Smooth muscle cell (in vitro differentiated cells): ENCODE data around the gene ATAT1. TPM values are rescaled to one million over a fixed set of nuclear protein-coding genes. Genes with fewer than 3 reads are reported as not detected.

Source experiments
- DNase-seq: peaks from one replicate; lab custom pipeline; 2025; ENCODE audit not compliant: unreplicated experiment; lab: John Stamatoyannopoulos, UW
- H2AFZ ChIP-seq: fragments of 200-600 bp; sonication (generic); 2 replicates; pipeline ENCODE4 v1.6.0; 2016; ENCODE audit warnings: antibody characterized with exemption, low read depth, mild to moderate bottlenecking
- H3F3A ChIP-seq: fragments of 200-600 bp; sonication (generic); 2 replicates; pipeline ENCODE4 v1.6.0; 2017; ENCODE audit warnings: antibody characterized with exemption, low read depth
- H3K27ac ChIP-seq: fragments of 200-600 bp; sonication (generic); 2 replicates; pipeline ENCODE4 v1.5.1; 2016; ENCODE audit warnings: low read depth, mild to moderate bottlenecking
- H3K27me3 ChIP-seq: fragments of 200-600 bp; sonication (generic); 2 replicates; pipeline ENCODE4 v1.6.1; 2016; ENCODE audit warnings: low read depth, mild to moderate bottlenecking
- H3K36me3 ChIP-seq: fragments of 200-600 bp; sonication (generic); 2 replicates; pipeline ENCODE4 v1.5.1; 2016; ENCODE audit warnings: low read depth
- H3K4me1 ChIP-seq: fragments of 200-600 bp; sonication (generic); 2 replicates; pipeline ENCODE4 v1.5.1; 2016; ENCODE audit warnings: low read depth
- H3K4me2 ChIP-seq: fragments of 200-600 bp; sonication (generic); 2 replicates; pipeline ENCODE4 v1.6.0; 2016; ENCODE audit warnings: mild to moderate bottlenecking
- H3K4me3 ChIP-seq: fragments of 200-600 bp; sonication (generic); 2 replicates; pipeline ENCODE4 v1.5.1; 2016; ENCODE audit warnings: mild to moderate bottlenecking
- H3K79me2 ChIP-seq: fragments of 200-600 bp; sonication (generic); 2 replicates; pipeline ENCODE4 v1.6.0; 2016; ENCODE audit warnings: low read depth, mild to moderate bottlenecking
- H3K9ac ChIP-seq: fragments of 200-600 bp; sonication (generic); 2 replicates; pipeline ENCODE4 v1.6.0; 2016; ENCODE audit warnings: low read depth
- H3K9me3 ChIP-seq: fragments of 200-600 bp; sonication (generic); replicated peaks from 2 replicates; pipeline ENCODE4 v1.5.1; 2016; ENCODE audit warnings: low read depth
- H4K20me1 ChIP-seq: fragments of 200-600 bp; sonication (generic); 2 replicates; pipeline ENCODE4 v1.6.0; 2016; ENCODE audit warnings: low read depth
- WGBS: methylation state at CpG from one replicate; pipeline ENCODE4 v1.1.7; 2016; ENCODE audit warnings: low lambda C conversion rate; 5-methylcytosine and 5-hydroxymethylcytosine counted together
- polyA plus RNA-seq: library from polyadenylated mRNA; unstranded; fragments of >200 nt; fragmentation: Nextera tagmentation; extraction: Ambion mirVana; gene quantifications from 2 replicates; pipeline ENCODE4 v1.2.1, GENCODE V29; 2016
- total RNA-seq: library from RNA; depleted of rRNA; stranded (reverse); fragments of >200 nt; gene quantifications from 2 replicates; pipeline ENCODE4 v1.2.3, GENCODE V29; 2014
- TF ChIP-seq, protein P1 (sequence below): fragments of 200-600 bp; sonication (generic); IDR thresholded peaks from 2 replicates; pipeline ENCODE4 v1.5.1; 2017; ENCODE audit warnings: borderline replicate concordance, mild to moderate bottlenecking, antibody characterized with exemption; ENCODE audit not compliant: insufficient read depth, poor library complexity, severe bottlenecking

ATAT1 gene
- total and polyA plus RNA-seq, 2 experiments from 2014 or later, result 8.5 to 16.5 TPM

DNA sequence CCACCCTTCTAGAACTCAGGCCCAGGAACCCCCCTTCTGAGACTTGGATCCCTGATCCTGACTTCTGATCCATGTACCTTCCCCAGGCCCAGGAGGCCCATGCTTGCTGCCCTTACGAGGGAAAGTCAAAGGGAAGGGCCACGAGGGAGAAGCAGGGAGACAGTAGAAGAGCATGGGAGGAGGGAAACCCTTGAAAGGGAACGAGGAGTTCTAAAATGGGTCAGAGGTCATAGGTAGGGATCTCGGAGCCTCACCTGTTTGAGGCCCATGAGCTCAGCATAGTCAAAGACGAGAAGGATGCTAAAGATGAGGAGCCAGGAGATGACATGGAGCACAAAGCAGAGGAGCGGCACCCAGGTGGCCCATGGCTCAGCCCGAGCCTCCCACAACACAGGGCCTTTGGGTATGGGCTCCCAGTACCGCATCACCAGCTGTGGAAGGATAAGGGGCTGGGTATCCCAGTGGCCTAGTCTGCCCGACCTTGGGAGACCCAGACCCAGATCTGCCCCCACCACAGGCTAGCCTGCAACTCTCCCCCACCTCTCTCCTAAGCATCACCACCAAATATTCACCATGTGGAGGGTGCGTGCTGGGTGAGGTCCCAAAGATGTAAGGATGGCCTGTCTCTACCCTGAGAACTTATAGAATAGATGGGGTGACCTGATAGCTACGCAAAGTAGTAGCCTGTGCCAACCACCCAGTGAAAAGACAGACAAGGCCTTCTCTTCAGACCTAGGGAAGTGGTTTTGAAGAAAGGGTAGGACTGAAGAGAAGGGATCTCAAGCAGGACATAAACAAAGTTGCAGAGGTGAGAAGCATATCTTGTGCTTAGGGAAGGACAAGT, 62.6 kb downstream of the ATAT1 start:
- H3K27ac ChIP-seq, result peak overlapping the region; percentile 89
- H3K36me3 ChIP-seq, result no peaks in the 10 kb centered on the region
- H3K9me3 ChIP-seq, result no peaks in the 10 kb centered on the region
- peaks cover 46% of the 10 kb centered on the region for H3K79me2 ChIP-seq
- H4K20me1 ChIP-seq, result peaks cover 17% of the 10 kb centered on the region
- WGBS, result 94% methylated on average over 11 of the region's 11 CpGs
- no peak for DNase-seq
- H3K4me2 ChIP-seq, result peak overlapping the region; percentile 78
- no peak overlapping the region for H3K4me3 ChIP-seq
- peaks cover 27% of the 10 kb centered on the region for H3F3A ChIP-seq
- H2AFZ ChIP-seq, result no peak overlapping the region
- TF ChIP-seq, protein P1, sequence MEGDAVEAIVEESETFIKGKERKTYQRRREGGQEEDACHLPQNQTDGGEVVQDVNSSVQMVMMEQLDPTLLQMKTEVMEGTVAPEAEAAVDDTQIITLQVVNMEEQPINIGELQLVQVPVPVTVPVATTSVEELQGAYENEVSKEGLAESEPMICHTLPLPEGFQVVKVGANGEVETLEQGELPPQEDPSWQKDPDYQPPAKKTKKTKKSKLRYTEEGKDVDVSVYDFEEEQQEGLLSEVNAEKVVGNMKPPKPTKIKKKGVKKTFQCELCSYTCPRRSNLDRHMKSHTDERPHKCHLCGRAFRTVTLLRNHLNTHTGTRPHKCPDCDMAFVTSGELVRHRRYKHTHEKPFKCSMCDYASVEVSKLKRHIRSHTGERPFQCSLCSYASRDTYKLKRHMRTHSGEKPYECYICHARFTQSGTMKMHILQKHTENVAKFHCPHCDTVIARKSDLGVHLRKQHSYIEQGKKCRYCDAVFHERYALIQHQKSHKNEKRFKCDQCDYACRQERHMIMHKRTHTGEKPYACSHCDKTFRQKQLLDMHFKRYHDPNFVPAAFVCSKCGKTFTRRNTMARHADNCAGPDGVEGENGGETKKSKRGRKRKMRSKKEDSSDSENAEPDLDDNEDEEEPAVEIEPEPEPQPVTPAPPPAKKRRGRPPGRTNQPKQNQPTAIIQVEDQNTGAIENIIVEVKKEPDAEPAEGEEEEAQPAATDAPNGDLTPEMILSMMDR, result no peak
- H3K4me1 ChIP-seq, result peaks cover 30% of the 10 kb centered on the region
- no peak overlapping the region for H3K9ac ChIP-seq
- no peaks in the 10 kb centered on the region for H3K27me3 ChIP-seq

DNA sequence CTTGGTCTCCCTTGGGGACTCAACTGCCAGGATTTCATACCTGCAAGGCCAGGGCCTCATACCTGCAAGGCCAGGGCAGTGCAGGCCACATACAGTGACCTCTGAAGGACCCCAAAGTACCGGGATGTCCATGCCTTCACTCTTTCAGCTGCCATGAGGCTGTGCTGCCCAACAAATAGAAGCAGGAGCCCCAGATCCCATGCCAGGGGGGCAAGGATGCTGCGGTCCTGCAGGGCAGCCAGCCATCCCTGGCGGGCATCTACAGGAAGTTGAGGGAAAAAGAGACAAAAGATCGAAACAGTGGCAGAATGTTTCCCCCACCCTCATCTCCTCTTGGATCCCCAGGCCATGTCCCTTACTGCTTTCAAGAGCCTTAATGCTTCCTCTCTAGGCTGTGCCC, 63.3 kb downstream of the ATAT1 start:
- peak overlapping the region; percentile 83 for H3K4me3 ChIP-seq
- H4K20me1 ChIP-seq, result peaks cover 11% of the 10 kb centered on the region
- peak overlapping the region; percentile 27 for H3K9ac ChIP-seq
- peaks cover 24% of the 10 kb centered on the region for H3K4me1 ChIP-seq
- H3K9me3 ChIP-seq, result no peaks in the 10 kb centered on the region
- no peak overlapping the region for H2AFZ ChIP-seq
- peak overlapping the region; percentile 89 for H3K27ac ChIP-seq
- peaks cover 21% of the 10 kb centered on the region for H3F3A ChIP-seq
- H3K27me3 ChIP-seq, result no peaks in the 10 kb centered on the region
- DNase-seq, result no peak
- H3K4me2 ChIP-seq, result peak overlapping the region; percentile 78
- TF ChIP-seq, protein P1, result no peak
- WGBS, result 58% methylated on average over 4 of the region's 4 CpGs
- peaks cover 39% of the 10 kb centered on the region for H3K79me2 ChIP-seq
- H3K36me3 ChIP-seq, result no peaks in the 10 kb centered on the region

DNA sequence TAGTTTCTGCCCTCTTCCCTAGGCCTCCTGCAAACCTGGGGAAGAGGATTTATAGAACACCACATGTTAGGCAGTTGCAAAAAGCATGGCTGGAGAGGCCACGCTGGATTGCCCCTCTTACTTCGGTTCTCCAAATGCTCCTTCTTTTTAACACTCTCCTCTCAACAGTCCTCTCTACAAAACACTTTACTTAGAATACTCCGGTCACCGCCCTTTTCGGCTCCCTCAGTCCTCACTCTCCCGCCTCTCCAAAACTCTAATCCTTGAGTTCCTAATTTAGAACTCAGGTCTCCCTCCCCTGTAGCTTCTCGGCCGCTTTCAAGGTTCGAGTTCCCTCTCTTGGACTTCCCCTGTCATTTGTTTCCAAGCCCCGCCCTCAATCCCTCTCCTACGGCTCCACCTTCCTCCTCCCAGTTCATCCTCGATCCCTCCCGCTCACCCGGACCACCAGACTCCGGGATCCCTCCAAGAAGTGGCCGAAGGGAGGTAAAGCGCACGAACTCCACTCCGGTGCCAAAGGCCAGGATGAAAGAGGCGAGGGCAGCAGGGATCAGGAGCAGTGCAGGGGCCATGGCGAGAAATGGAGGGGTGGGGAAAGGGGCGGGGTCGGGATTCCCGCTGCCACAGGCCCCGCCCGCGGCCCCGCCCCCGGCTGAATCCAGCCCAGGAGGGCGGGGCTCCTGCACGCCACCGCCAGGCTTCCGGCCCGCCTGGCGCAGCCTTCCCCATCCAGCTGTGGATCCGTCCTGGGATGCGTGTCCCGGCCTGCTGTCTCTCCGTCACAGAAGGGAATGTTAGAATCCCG, 63.9 kb downstream of the ATAT1 start, which contains the start of gene NRM:
Gene NRM (minus strand): TSS at position 582 of the 805 bp plus-strand sequence. CDS start 10 bp downstream, at position 572.
- Histone ChIP-seq H3K4me1 (peaks cover 22% of the 10 kb centered on the region), H3K36me3 (no peaks in the 10 kb centered on the region), H3K4me2 (peak within 1 kb of the TSS; percentile 78), H3K9ac (peak within 1 kb of the TSS; percentile 56), H3K4me3 (peak within 1 kb of the TSS; percentile 83), H3K27ac (peak within 1 kb of the TSS; percentile 89), H3K79me2 (peaks cover 33% of the 10 kb centered on the region), H3K27me3 (no peaks in the 10 kb centered on the region), H4K20me1 (peaks cover 6% of the 10 kb centered on the region), H3K9me3 (no peaks in the 10 kb centered on the region), H3F3A (peaks cover 18% of the 10 kb centered on the region), H2AFZ (peak within 1 kb of the TSS; percentile 64)
- 2% methylated on average over 26 of the region's 40 CpGs for WGBS
- TF ChIP-seq, protein P1, result no peak
- DNase-seq, result peak; percentile 75
